ENCODE measurements around the gene TIAM1. TPM values are rescaled to one million over a fixed set of nuclear protein-coding genes. Genes with fewer than 3 reads are reported as not detected.

The TIAM1 gene
- total RNA-seq, 2 experiments from 2014 or later = 34.9 to 38.5 TPM

DNA sequence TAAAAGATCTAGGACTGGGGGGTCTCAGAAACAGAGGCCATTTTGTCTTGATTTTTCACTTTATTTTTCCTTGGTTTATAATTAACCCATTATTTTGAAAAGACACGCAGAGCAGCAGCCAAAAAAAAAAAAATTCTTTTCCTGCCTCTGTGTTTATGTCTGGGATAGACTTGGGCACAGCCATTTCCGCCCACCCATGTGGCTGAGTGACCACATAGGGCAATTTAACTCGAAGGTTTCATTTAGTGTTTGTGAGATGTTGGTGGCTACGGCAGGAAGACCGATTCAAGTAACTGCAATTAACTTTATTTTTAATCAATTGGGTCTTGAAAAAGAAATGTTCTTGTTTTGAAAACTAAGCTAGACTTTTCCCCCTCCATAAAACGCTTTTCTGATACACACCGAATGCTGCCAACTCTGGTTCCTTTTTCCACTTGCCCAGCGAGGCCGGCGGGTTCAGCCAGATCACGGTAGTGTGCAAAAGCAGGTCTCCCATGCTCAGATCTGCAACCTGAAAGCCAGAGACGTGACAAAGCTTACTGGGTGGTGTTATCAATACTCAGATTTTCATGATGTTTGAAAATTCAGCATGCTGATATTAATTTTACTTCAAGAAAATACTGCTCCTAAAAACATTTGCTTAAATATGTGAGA lies 208.4 kb downstream of the TIAM1 start:
- peaks cover 45% of the 10 kb centered on the region for H3K4me1 Mint-ChIP-seq (ENCODE audit: low read depth)
- no peak for TF ChIP-seq CTCF (IDR thresholded peaks at IDR 0.05)
- no peaks in the 10 kb centered on the region for H3K9me3 Mint-ChIP-seq
- ATAC-seq (no peak), DNase-seq (no peak)
- ChIA-PET POLR2A (interaction anchor here (0.8 kb wide), 1 partner anchor 417 kb away, joined by 3 read pairs; no protein-coding TSS in a partner anchor), CTCF (interaction anchor here (0.7 to 1.8 kb wide), 2 partner anchors 36 to 55 kb away, joined by 3 to 5 read pairs; no protein-coding TSS in a partner anchor)
- H3K4me3 Mint-ChIP-seq = no peak overlapping the region
- H3K27ac Mint-ChIP-seq = no peak overlapping the region
- H3K36me3 Mint-ChIP-seq (ENCODE audit: low read depth) = peaks cover 83% of the 10 kb centered on the region
- H3K27me3 Mint-ChIP-seq = no peaks in the 10 kb centered on the region
- intact Hi-C loops (cut with micrococcal nuclease) = no loop called here

GRCh38 chr21:31133243-31133830 lies 210.7 kb downstream of the TIAM1 start:
- intact Hi-C loops (cut with micrococcal nuclease) = loop anchor here (5.0 kb wide), 1 partner anchor 49 kb away; no protein-coding TSS in a partner anchor
- Mint-ChIP-seq H3K36me3 (ENCODE audit: low read depth) (peaks cover 83% of the 10 kb centered on the region), H3K4me3 (peak overlapping the region; percentile 16), H3K4me1 (ENCODE audit: low read depth) (peaks cover 54% of the 10 kb centered on the region), H3K9me3 (no peaks in the 10 kb centered on the region), H3K27ac (peak overlapping the region; percentile 78), H3K27me3 (no peaks in the 10 kb centered on the region)
- CTCF ChIA-PET = interaction anchor here (0.8 to 1.5 kb wide), 3 partner anchors 47 to 426 kb away, joined by 3 to 7 read pairs (median 6); no protein-coding TSS in a partner anchor
- peak; percentile 50 for ATAC-seq
- POLR2A ChIA-PET = interaction anchor here (0.8 to 1.9 kb wide), 7 partner anchors 13 to 49 kb away, joined by 3 to 7 read pairs (median 5); no protein-coding TSS in a partner anchor
- DNase-seq = peak; percentile 23
- no peak for TF ChIP-seq CTCF (IDR thresholded peaks at IDR 0.05)

DNA sequence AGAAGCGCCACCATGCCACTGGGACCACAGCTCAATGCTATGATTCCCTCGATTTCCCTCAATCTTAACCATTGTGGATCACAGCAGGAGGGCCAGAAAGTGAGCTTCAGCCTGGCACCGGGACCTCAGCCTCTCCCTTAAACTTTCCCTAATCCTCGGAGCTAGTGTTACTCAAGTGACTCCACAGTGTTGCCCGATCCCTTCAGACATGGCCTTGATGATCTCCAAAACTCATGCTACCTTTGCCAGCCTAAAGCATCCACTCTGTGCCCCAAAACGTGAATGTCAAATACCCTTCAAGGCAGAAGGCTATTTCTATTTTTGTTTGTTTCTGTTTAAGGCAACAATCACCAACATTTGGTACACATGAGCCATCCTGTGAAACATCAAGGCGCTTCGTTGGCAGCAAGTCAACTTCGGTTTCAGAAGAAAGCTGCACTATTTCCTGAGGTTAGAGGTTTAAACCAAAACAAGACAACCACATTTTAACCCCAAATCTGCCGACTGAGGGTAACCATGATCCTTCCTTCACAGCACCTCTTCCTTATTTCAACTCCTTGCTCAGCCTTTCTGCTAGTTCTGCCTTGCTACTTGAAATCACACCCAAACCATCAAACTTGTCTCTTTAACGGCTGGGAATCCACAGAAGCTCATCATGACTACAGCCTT lies 211.4 kb downstream of the TIAM1 start:
- peak; percentile 77 for ATAC-seq
- no peaks in the 10 kb centered on the region for H3K27me3 Mint-ChIP-seq
- peaks cover 85% of the 10 kb centered on the region for H3K36me3 Mint-ChIP-seq (ENCODE audit: low read depth)
- H3K9me3 Mint-ChIP-seq = no peaks in the 10 kb centered on the region
- H3K4me1 Mint-ChIP-seq (ENCODE audit: low read depth) = peaks cover 54% of the 10 kb centered on the region
- POLR2A ChIA-PET = interaction anchor here (0.7 to 1.9 kb wide), 8 partner anchors 14 to 426 kb away, joined by 3 to 7 read pairs (median 4); no protein-coding TSS in a partner anchor
- H3K4me3 Mint-ChIP-seq = peak overlapping the region; percentile 16
- H3K27ac Mint-ChIP-seq = peak overlapping the region; percentile 78
- intact Hi-C loops (cut with micrococcal nuclease) = loop anchor here (5.0 kb wide), 1 partner anchor 50 kb away; no protein-coding TSS in a partner anchor
- no peak for TF ChIP-seq CTCF (IDR thresholded peaks at IDR 0.05)
- CTCF ChIA-PET = interaction anchor here (0.8 to 1.5 kb wide), 5 partner anchors 11 to 426 kb away, joined by 3 to 7 read pairs (median 4); no protein-coding TSS in a partner anchor
- DNase-seq = peak; percentile 83

DNA sequence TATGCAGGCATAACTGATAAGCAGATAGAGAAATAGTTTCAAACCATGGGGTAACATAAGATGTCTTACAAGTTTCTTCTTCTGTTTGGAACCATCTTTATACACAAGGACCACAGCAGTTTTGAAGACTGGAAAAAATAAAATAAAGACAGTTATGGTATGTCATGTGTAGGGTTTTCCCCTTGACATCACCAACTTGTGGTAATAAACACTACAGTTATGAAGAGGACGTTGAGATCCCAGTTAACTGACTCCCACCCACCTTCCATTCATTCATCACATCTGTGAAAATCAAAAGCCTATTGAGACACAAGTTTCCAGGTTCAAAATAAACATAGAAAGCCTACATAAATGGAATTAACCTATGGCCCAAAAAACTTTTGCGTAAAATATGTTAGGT lies 213.2 kb downstream of the TIAM1 start:
- POLR2A ChIA-PET = no interaction called here
- peak; percentile 51 for ATAC-seq
- Mint-ChIP-seq H3K9me3 (no peaks in the 10 kb centered on the region), H3K4me1 (ENCODE audit: low read depth) (peaks cover 54% of the 10 kb centered on the region), H3K4me3 (no peak overlapping the region), H3K36me3 (ENCODE audit: low read depth) (peaks cover 79% of the 10 kb centered on the region), H3K27ac (peak overlapping the region; percentile 61), H3K27me3 (no peaks in the 10 kb centered on the region)
- DNase-seq = no peak
- CTCF ChIA-PET = interaction anchor here (1.1 to 1.6 kb wide), 2 partner anchors 31 to 450 kb away, joined by 3 read pairs; no protein-coding TSS in a partner anchor
- intact Hi-C loops (cut with micrococcal nuclease) = loop anchor here (5.0 kb wide), 1 partner anchor 51 kb away; no protein-coding TSS in a partner anchor
- no peak for TF ChIP-seq CTCF (IDR thresholded peaks at IDR 0.05)
